HG03520 (cell line): ENCODE results near the gene NECTIN4.

Source experiments
- ATAC-seq: cut with Tn5 transposase; IDR thresholded peaks from one replicate; pipeline ENCODE4 v1.9.1; 2021; ENCODE audit warnings: mild to moderate bottlenecking, moderate library complexity; ENCODE audit not compliant: unreplicated experiment

Gene NECTIN4

GRCh38 chr1:161083748-161084596, 5.4 kb downstream of the NECTIN4 start:
- no peak for ATAC-seq

- no peak for ATAC-seq
Observed at GRCh38 chr1:161082996-161083747, 6.2 kb downstream of the NECTIN4 start.

GRCh38 chr1:161082483-161082882, 6.9 kb downstream of the NECTIN4 start:
- ATAC-seq: no peak

GRCh38 chr1:161081519-161081918, 7.8 kb downstream of the NECTIN4 start:
- ATAC-seq: no peak

- ATAC-seq: no peak
Observed at GRCh38 chr1:161080441-161081405, 8.6 kb downstream of the NECTIN4 start.

GRCh38 chr1:161079436-161080110, 9.8 kb downstream of the NECTIN4 start:
- no peak for ATAC-seq

GRCh38 chr1:161077426-161077825, 11.9 kb downstream of the NECTIN4 start:
- no peak for ATAC-seq

GRCh38 chr1:161076410-161076809, 12.9 kb downstream of the NECTIN4 start:
- no peak for ATAC-seq

- no peak for ATAC-seq
Observed at GRCh38 chr1:161074676-161075368, 14.5 kb downstream of the NECTIN4 start.

- ATAC-seq: no peak
Observed at GRCh38 chr1:161073474-161074121, 15.8 kb downstream of the NECTIN4 start.

GRCh38 chr1:161072751-161073449, 16.5 kb downstream of the NECTIN4 start:
- no peak for ATAC-seq

GRCh38 chr1:161071886-161072371, 17.4 kb downstream of the NECTIN4 start:
- ATAC-seq: no peak

GRCh38 chr1:161070761-161071160, 18.6 kb downstream of the NECTIN4 start:
- ATAC-seq: no peak

GRCh38 chr1:161069731-161070270, 19.6 kb downstream of the NECTIN4 start, which contains the start of gene ARHGAP30:
ARHGAP30 (minus strand) TSS chr1:161069891; CDS start chr1:161069624, 267 bp downstream.
- ATAC-seq: peak; percentile 84

- no peak for ATAC-seq
Observed at GRCh38 chr1:161069241-161069640, 20.1 kb downstream of the NECTIN4 start.

- ATAC-seq: no peak
Observed at GRCh38 chr1:161068306-161069234, 20.8 kb downstream of the NECTIN4 start.

- no peak for ATAC-seq
Observed at GRCh38 chr1:161066694-161067093, 22.7 kb downstream of the NECTIN4 start.
